HG02938 (cell line): Measurements from ENCODE around the gene SUCLG1.
"Not testable (repeated sequence)": the region's sequence is repeated elsewhere in the genome, so short reads cannot be mapped to it uniquely, and the experiment has no call there.

ENCODE experiments used
- ATAC-seq: cut with Tn5 transposase; IDR thresholded peaks from one replicate; pipeline ENCODE4 v1.9.1; 2021; ENCODE audit warnings: mild to moderate bottlenecking, moderate library complexity; ENCODE audit not compliant: unreplicated experiment

Gene SUCLG1

GRCh38 chr2:84424152-84424551, 34.9 kb downstream of the SUCLG1 start:
- ATAC-seq = no peak

- ATAC-seq = no peak
Measured at GRCh38 chr2:84421791-84422190, 37.3 kb downstream of the SUCLG1 start.

- no peak for ATAC-seq
Measured at GRCh38 chr2:84421197-84421596, 37.9 kb downstream of the SUCLG1 start.

- ATAC-seq = no peak
Measured at GRCh38 chr2:84417453-84418145, 41.5 kb downstream of the SUCLG1 start.

GRCh38 chr2:84409531-84409930, 49.5 kb downstream of the SUCLG1 start:
- ATAC-seq = no peak

GRCh38 chr2:84402111-84402510, 57.0 kb downstream of the SUCLG1 start:
- not testable (repeated sequence) for ATAC-seq

GRCh38 chr2:84399839-84400238, 59.2 kb downstream of the SUCLG1 start:
- not testable (repeated sequence) for ATAC-seq

GRCh38 chr2:84395820-84396219, 63.3 kb downstream of the SUCLG1 start:
- ATAC-seq = no peak

- ATAC-seq = no peak
Measured at GRCh38 chr2:84394628-84395027, 64.5 kb downstream of the SUCLG1 start.

- ATAC-seq = no peak
Measured at GRCh38 chr2:84393829-84394228, 65.3 kb downstream of the SUCLG1 start.

GRCh38 chr2:84389794-84390193, 69.3 kb downstream of the SUCLG1 start:
- no peak for ATAC-seq

- no peak for ATAC-seq
Measured at GRCh38 chr2:84388921-84389490, 70.1 kb downstream of the SUCLG1 start.

GRCh38 chr2:84388133-84388532, 70.9 kb downstream of the SUCLG1 start:
- no peak for ATAC-seq

GRCh38 chr2:84386336-84387040, 72.6 kb downstream of the SUCLG1 start:
- no peak for ATAC-seq

GRCh38 chr2:84383271-84383670, 75.8 kb downstream of the SUCLG1 start:
- no peak for ATAC-seq

GRCh38 chr2:84380875-84381274, 78.2 kb downstream of the SUCLG1 start:
- no peak for ATAC-seq

- no peak for ATAC-seq
Measured at GRCh38 chr2:84378960-84379359, 80.1 kb downstream of the SUCLG1 start.

GRCh38 chr2:84375020-84375419, 84.1 kb downstream of the SUCLG1 start:
- no peak for ATAC-seq

GRCh38 chr2:84373866-84374265, 85.2 kb downstream of the SUCLG1 start:
- ATAC-seq = no peak
